T-helper 2 cell (primary cell): ENCODE measurements around the gene ANKS1B.
"Not testable (repeated sequence)": the region's sequence is repeated elsewhere in the genome, so short reads cannot be mapped to it uniquely, and the experiment has no call there.

Experiments
- DNase-seq, 5 experiments: peaks; one replicate each; pipeline versions ENCODE4 v3.0.0 to v3.0.0-alpha.2; 2012 to 2022

The ANKS1B gene

DNA sequence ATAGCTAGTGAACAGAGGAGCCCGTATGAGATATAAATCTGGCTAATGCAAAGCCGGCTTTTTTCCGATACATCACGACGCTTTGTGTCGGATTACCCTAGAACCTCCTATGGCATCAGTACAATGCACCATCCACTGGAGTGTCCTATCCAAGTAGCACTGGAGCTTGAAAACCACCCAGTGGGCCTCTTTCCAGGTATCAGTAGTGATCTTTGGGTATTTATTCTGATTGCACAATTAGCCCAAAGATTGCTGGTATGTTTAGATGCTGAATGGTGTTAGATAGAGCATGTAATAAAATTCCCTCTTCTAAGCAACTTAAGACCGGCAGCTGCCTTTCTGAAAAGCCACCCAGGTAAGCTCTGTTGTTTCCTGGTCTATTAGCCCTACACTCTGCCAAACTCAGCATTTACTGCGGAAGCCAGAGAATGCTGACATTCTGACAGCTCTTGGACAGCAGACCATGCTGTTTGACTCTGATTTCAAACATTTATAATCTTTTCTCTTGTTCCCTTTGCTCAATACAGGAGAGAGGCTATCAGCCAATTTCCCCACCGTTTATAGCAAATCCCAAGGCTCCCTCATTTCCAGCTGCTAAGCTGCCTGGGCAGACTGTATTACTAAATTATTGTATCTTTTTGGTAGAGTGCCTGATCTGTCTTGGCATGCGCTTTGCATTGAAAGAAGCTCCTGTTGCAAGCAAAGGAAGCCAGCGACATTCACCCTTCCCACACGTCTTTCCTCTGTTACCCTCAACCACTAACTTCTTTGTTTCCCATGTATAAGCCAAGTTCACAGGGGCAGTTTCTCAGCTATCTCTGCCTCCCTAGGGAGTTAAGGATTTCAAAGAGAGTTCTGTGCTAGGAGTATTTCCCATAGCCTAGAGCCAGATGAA, 725.4 kb downstream of the ANKS1B start:
- DNase-seq, result no peak

DNA sequence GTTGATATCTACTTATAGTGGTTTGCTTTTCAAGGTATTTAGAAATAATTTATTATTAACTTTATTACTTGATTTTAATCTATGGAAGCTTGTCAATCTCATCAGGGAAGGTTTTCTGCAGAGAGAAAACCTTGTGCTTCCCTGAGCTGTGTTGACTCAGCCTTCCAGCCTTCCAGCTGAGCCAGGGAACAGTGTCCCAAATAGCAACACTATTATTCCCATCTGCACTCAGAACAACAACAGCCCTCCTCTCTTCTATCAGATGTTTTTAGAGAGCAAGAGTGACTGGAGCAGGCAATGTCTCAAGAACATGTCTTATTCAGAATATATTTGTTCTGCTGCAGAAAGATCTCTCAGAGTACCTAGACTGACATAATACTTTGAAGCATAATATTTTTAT, 727.1 kb downstream of the ANKS1B start:
- no peak for DNase-seq

- no peak for DNase-seq
Measured at GRCh38 chr12:99253068-99253467, 731.7 kb downstream of the ANKS1B start.

DNA sequence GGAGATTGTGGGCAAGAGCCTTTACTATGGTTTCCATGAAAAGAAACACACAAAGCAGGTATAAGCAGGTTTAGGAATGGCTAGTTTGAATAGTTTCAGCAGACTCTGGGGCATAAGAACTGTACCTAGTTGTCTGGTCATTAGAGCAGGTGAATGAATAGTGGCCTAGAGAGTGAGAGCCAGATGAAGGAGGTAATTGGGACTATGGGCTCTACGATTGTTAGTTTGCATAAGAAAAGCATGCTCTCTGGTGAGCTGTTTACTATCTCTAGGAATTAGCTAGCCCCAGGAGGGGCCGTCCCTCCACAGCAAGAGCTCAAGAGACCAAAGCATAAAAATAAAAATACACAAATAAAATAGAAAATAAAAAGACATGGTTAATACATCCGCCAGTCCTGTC, 734.6 kb downstream of the ANKS1B start:
- no peak for DNase-seq

GRCh38 chr12:99249543-99249942, 735.2 kb downstream of the ANKS1B start:
- no peak for DNase-seq

DNA sequence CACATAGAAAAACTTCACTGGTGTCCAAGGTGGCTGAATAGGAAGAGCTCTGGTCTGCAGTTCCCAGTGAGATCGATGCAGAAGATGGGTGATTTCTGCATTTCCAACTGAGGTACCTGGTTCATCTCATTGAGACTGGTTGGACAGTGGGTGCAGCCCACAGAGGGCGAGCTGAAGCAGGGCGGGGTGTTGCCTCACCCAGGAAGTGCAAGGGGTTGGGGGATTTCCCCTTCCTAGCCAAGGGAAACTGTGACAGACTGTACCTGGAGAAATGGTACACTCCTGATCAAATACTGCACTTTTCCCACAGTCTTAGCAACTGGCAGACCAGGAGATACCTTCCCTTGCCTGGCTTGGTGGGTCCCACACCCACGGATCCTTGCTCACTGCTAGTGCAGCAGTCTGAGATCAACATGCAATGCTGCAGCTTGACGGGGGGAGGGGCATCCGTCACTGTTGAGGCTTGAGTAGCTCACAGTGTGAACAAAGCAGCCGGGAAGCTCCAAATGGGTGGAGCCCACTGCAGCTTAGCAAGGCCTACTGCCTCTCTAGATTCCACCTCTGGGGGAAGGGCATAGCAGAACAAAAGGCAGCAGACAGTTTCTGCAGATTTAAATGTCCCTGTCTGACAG, 746.7 kb downstream of the ANKS1B start:
- not testable (repeated sequence) for DNase-seq

- no peak for DNase-seq
Measured at GRCh38 chr12:99235381-99235780, 749.4 kb downstream of the ANKS1B start.

DNA sequence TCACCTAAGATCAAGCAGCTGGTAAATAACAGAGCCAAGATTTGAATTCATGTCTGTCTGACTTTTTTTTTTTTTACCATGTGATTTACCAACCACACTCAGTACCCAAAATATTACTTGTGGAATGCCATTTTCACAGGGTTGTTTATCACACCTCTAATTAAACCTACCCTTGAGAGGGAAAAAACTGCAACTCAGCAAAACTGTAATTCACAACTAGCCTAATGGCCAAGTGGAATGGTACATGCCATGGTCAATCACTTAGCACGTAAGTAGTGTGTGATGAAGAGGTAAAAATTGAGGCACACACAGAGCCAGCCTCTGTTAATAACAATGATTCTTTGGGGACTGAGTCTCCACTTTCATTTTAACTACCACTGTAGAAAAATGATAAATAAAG, 750.0 kb downstream of the ANKS1B start:
- DNase-seq, result no peak

DNA sequence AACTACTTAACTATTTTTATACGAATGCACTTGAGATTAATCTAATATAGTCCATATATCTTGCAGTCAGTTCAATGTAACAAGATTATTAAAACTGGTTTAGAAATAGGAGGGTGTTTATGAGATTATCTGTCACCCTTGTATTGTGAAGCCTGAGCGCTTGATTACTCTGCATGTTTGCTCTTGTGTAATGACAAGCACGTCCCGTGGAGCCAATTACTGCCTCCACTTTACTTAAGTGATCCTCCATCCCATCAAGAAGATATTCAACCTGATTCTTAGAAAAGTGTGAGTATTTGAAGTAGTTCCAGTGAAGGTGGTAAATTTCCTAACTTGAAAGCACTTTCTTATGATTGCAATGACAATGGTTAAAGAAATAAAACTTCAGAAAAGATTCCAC, 752.4 kb downstream of the ANKS1B start:
- no peak for DNase-seq

DNA sequence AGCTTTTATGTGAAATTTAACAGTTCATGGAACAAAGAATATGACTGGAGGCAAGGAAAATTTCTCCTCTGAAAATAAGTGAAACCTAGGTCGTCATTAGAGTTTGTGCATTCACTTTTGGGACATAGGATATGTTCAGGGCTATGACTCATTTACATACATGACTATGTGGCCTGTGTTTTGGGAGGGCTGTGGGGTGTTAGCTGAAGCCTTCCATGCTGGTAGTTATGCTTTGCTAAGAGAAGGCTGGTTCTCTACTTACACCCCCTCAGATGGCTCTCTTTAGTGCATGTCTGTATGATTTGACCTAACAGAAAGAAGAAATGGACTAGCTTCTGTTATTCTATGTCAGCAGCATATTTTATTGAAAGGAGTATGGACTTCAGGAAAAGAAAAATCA, 753.7 kb downstream of the ANKS1B start:
- no peak for DNase-seq

DNA sequence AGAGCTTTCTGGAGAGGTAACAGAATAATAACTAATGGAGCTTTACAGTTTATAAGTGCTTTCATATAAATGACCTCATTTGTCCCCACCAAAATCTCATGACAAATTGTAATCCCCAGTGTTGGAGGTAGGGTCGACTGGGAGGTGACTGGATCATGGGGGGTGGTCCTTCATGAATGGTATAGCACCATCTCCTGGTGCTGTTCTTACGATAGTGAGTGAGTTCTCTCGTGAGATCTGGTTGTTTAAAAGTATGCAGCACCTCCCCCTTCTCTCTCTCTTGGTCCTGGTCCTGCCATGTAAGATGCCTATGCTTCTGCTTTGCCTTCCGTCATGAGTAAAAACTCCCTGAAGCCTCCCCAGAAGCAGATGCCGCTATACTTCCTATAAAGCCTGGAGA, 760.5 kb downstream of the ANKS1B start:
- DNase-seq, result no peak

DNA sequence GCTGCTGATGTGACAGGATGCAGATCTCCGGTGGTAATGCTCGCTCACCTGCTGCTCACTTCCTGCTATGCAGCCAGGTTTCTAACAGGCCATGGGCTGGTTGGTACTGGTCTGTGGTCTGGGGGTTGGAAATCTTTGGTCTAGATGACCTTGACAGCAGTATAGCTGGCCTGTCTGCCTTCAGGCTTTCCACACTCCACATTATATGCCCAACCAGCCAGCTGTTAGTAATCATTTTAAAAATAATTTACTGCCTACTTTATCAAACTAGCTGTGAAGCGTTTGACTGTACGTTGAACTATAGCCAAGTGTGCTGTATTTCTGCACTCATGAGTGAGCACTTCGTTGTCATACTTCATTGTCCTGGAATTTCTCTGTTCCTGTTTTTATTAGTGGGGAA, 761.2 kb downstream of the ANKS1B start:
- no peak for DNase-seq

DNA sequence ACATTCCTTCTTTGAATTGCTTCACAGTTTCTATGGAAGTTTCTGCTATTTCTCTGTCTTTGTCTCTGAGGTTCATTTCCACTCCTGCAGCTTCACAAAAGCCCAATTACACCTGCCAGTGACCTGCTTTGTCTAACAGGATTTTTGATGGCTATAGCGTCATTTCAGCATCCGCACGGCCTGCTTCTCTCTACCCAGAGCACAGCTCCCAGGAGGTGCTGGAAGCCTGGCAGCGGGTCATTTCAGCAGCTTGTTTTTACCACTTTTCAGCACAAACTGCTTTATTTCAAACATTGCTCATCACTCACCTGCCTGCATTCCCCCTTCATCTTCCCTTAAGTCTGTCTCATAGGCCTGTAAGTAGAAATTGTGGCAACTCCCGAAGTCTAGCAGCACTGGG, 771.7 kb downstream of the ANKS1B start:
- DNase-seq, result no peak

- DNase-seq, result no peak
Measured at GRCh38 chr12:99212275-99212674, 772.5 kb downstream of the ANKS1B start.

- DNase-seq, result no peak
Measured at GRCh38 chr12:99205111-99205510, 779.6 kb downstream of the ANKS1B start.

GRCh38 chr12:99201906-99202645, 782.7 kb downstream of the ANKS1B start:
- no peak for DNase-seq

- DNase-seq, result no peak
Measured at GRCh38 chr12:99200711-99201384, 783.9 kb downstream of the ANKS1B start.

DNA sequence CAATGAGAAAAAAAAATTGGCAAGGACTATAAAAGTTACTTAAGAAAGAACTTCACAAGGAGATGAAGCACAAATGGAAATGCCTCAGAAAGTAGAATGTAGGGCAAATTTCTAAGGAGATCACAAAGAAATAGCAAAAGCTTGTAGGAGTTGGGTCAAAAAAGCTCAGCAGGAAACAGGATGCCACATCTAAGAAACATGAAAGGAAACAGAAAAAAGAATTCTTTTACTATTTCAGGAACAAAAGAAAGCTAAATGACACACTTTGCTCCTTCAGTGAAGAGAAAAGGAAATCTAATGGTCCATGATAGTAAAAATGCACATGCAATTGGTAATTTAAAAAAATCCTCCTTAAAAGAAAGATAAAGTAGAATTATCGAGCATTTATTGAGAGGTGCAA, 789.3 kb downstream of the ANKS1B start:
- no peak for DNase-seq

DNA sequence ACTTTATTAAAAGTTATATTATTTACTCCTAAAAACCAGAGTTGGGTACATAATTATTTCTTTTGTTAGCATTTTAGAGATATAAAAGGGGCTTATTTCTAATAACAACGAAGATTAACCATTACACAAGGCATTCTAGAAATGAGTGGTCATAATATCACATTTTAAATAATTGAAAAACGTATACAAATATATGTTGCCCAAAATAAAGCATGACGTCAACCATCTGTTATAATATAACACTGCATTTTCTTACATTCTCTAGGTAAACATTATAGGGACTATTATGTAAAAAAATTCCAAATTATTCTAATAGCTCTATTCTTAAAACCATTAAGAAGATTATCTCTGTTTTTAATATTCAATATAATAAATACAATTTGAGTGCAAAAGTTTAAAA, 792.2 kb downstream of the ANKS1B start:
- DNase-seq, result no peak

GRCh38 chr12:99176871-99177270, 807.9 kb downstream of the ANKS1B start:
- no peak for DNase-seq

- no peak for DNase-seq
Measured at GRCh38 chr12:99170461-99170860, 814.3 kb downstream of the ANKS1B start.

DNA sequence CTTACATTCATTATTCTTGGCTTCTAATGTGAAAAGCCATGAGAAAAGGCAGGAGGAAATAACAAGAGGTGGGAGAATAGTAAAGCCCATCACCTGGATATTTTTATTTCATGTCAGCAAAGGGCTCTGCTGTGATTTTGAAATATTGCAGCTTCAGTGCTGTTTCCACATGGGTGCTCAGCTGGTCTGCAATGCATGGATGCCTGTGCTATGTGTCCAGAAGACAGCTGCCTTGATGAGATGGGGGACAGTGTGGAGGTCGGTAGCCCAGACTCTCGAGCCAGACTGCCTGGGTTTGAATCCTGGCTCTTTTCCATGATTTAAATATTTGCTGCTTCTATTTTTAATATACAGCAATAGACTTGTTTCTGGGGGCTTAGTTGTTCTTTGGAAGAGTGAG, 814.7 kb downstream of the ANKS1B start:
- no peak for DNase-seq

GRCh38 chr12:99157946-99158345, 826.8 kb downstream of the ANKS1B start:
- no peak for DNase-seq
